GM12878 (cell line): ENCODE measurements around the gene KLHL2.
A peak's percentile ranks its signal among the peaks of the same experiment; 100 is the strongest.

Source experiments
- EP300 ChIP-seq, 2 experiments: fragments of 150-350 bp in 1 of 2; IDR thresholded peaks; 2 replicates each; pipeline ENCODE4 v1.6.1; 2011 to 2012; ENCODE audit warnings: low read depth in 2 of 2, low read length in 2 of 2, borderline replicate concordance in 1 of 2, improper control_type of control experiment in 1 of 2, inconsistent platforms in 1 of 2; ENCODE audit not compliant: control insufficient read depth in 1 of 2
- NBN ChIP-seq: fragments of 450-650 bp; IDR thresholded peaks from 2 replicates; pipeline ENCODE4 v1.6.1; 2016
- RAD21 ChIP-seq: IDR thresholded peaks from 2 replicates; pipeline ENCODE4 v1.6.1; 2011; ENCODE audit warnings: mild to moderate bottlenecking, low read depth, low read length, moderate library complexity; ENCODE audit not compliant: insufficient read depth
- SMAD5 ChIP-seq: IDR thresholded peaks from 2 replicates; pipeline ENCODE4 v1.6.1; 2016; ENCODE audit warnings: antibody characterized with exemption, low read depth
- SMC3 ChIP-seq: IDR thresholded peaks from 2 replicates; pipeline ENCODE4 v1.6.1; 2011; ENCODE audit warnings: low read length, improper control_type of control experiment, borderline replicate concordance
- TF ChIP-seq, protein P1 (sequence below), 3 experiments: IDR thresholded peaks in 2 of 3; conservative IDR thresholded peaks in 1 of 3; 2 replicates each; pipeline ENCODE4 v1.5.1; 2011; ENCODE audit warnings: low read depth in 3 of 3, low read length in 3 of 3, mild to moderate bottlenecking in 3 of 3, control low read depth in 2 of 3, moderate library complexity in 2 of 3, inconsistent platforms in 1 of 3, mixed read lengths in 1 of 3; ENCODE audit not compliant: control insufficient read depth in 2 of 3, insufficient read depth in 1 of 3; ENCODE audit errors: extremely low read depth in 1 of 3

DNA sequence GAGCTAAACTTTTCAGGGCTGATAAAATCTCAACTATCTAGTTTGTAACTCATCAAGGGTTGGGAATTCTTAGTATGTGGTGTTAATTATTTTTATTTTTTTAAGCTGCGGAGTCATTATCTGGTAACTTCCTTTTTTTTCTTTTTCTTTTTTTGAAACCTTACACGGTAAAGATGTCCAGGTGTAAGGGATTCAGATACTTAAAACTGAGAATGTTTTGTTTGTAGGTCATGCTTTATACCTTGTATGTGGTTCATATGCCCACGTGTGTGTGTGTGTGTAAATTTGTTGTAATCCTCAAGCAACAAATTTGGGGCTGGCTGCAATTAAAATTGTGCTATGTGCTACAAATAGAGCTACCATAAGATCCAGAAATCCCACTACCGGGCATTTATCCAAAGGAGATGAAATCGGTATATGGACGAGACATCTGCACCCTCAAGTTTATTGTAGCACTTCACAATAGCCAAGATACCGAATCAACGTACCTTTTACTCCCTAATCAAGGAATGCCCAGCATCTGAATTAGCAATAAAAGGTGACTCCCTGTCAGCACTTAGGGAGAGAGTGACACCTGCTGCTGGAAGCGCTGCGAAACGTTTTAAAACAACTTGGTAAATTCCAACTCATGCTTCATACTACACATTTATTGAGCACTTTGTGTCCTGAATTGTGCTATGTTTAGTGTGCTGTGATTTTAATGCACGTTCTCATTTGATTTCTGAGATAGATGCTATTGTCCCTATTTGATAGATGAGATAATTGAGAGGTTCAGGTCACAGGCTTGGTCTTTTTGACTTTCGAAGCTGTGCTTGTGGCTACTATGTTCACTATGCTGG, 136.2 kb downstream of the KLHL2 start:
- TF ChIP-seq NBN = no peak
- peak; percentile 37; the same call in 1 of the 2 replicates for TF ChIP-seq SMAD5
- TF ChIP-seq RAD21 = peak; percentile 57
- TF ChIP-seq, protein P1, sequence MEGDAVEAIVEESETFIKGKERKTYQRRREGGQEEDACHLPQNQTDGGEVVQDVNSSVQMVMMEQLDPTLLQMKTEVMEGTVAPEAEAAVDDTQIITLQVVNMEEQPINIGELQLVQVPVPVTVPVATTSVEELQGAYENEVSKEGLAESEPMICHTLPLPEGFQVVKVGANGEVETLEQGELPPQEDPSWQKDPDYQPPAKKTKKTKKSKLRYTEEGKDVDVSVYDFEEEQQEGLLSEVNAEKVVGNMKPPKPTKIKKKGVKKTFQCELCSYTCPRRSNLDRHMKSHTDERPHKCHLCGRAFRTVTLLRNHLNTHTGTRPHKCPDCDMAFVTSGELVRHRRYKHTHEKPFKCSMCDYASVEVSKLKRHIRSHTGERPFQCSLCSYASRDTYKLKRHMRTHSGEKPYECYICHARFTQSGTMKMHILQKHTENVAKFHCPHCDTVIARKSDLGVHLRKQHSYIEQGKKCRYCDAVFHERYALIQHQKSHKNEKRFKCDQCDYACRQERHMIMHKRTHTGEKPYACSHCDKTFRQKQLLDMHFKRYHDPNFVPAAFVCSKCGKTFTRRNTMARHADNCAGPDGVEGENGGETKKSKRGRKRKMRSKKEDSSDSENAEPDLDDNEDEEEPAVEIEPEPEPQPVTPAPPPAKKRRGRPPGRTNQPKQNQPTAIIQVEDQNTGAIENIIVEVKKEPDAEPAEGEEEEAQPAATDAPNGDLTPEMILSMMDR (IDR thresholded peaks at IDR 0.05 in 2 of 3, conservative IDR thresholded peaks at IDR 0.05 in 1 of 3; ENCODE audit: control insufficient read depth in 2 of 3, extremely low read depth in 1 of 3, insufficient read depth in 1 of 3, low read depth in 3 of 3, low read length in 3 of 3) = peak; percentile 19 to 51 (median 43); a peak in 5 of 6 replicates
- TF ChIP-seq SMC3 = peak; percentile 37; the same call in 1 of the 2 replicates
- TF ChIP-seq EP300 (IDR thresholded peaks at IDR 0.05; ENCODE audit: borderline replicate concordance in 1 of 2, control insufficient read depth in 1 of 2, low read depth in 2 of 2, low read length in 2 of 2) = no peak
